Epithelial cell of proximal tubule (primary cell): ENCODE measurements around the gene SH3RF3. TPM values are rescaled to one million over a fixed set of nuclear protein-coding genes. Genes with fewer than 3 reads are reported as not detected.

Experiments
- DNase-seq: peaks from one replicate; pipeline ENCODE4 v3.0.0-alpha.2; 2011; ENCODE audit warnings: low read depth
- H3K4me3 ChIP-seq: 2 replicates; pipeline ENCODE4 v1.5.1; 2011; ENCODE audit warnings: low read depth, mild to moderate bottlenecking, low read length
- CTCF ChIP-seq: conservative IDR thresholded peaks from 2 replicates; pipeline ENCODE4 v1.5.1; 2012; ENCODE audit warnings: low read depth, mild to moderate bottlenecking, low read length
- total RNA-seq: library from RNA; depleted of rRNA; stranded (reverse); fragments of >200 nt; gene quantifications from 2 replicates; pipeline ENCODE4 v1.2.3, GENCODE V29; 2015

Gene SH3RF3
- total RNA-seq, 1 donor from 2014 or later, result 1.7 TPM

- no peak for TF ChIP-seq CTCF
- no peak for DNase-seq
Measured at GRCh38 chr2:109294523-109294922, 165.5 kb downstream of the SH3RF3 start.

GRCh38 chr2:109295070-109295780, 166.2 kb downstream of the SH3RF3 start:
- H3K4me3 ChIP-seq, result no peak overlapping the region
- DNase-seq, result no peak
- no peak for TF ChIP-seq CTCF

More at GRCh38 chr2:109294523-109294922, 165.5 kb downstream of the SH3RF3 start:
- H3K4me3 ChIP-seq, result no peak overlapping the region

DNA sequence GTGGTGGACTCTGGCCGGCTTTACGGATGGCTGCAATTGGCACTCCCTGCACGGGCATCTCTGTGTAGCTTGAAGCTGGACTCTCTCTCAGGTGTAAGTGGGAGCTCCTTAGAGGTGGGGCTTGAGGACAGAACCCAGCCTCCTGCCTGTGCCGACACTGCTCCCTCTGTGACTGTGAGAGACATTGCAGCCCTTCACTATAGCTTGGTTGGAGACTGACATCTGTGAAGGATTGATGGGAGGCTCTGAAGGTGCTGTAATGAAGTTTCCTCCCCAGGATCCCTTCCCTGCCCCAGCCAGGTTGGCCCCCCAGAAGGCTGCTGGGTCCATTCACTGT, 166.7 kb downstream of the SH3RF3 start:
- no peak for DNase-seq
- no peak for TF ChIP-seq CTCF
- H3K4me3 ChIP-seq, result no peak overlapping the region

DNA sequence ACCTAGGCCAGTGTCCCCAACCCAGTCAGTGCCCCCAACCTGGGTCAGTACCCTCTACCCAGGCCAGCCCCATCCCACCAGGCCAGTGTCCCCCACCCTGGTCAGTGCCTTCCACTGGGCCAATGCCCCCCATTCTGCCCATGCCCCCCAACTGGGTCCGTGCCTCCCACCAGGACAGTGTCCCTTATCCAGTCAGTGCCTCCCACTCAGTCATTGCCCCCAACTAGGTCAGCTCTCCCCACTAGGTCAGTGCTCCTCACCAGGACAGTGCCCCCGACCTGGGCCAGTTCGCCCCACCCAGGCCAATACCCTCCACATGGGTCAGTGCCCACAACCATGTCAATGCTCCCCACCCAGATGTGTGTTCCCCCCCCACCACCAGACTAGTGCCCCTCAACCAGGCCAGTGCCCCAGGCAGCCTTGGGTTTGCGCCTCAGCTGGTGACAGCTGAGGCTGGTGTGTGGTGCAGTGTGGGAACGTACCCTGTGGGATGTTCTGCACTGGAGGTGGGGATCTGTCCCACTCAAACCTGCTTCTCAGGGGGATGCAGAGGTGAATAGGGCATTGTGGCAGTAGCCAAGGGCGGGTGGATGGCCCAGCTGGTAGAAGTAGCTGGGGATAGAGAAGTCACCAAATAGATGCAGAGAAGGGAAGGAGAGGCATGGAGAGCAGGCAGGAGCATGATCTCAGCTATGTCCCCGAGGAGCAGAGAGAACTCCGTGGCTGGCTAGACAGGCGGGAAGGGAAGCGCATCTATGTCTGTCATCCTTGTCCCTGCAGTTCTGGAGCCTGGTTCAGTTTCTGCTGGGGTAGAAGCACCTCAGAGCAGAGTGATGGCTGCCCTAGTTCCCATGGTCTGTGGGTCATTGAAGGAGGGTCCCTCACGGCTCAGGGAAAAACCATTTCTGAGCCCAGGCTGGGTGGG, 168.8 kb downstream of the SH3RF3 start:
- no peak overlapping the region for H3K4me3 ChIP-seq
- DNase-seq, result no peak
- TF ChIP-seq CTCF, result no peak

DNA sequence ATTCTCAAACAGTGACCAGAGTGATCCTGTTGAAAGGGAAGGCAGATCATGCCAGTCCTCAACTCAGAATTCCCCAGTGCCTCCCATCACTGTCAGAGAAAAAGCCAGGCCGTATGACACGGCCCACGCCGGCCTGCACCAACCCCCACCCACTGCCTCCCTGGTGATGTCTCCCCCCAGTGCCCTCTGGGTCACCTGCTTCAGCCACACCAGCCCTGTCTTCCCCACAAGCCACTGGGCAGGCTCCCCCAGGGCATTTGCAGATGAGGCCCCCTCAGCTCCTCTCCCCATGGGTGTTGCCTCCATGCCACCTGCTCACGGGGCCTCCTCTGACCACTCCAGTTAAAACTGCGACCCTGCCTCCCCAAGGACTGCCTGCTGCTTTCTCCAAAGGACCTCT, 169.8 kb downstream of the SH3RF3 start:
- no peak for TF ChIP-seq CTCF
- no peak for DNase-seq
- H3K4me3 ChIP-seq, result no peak overlapping the region

DNA sequence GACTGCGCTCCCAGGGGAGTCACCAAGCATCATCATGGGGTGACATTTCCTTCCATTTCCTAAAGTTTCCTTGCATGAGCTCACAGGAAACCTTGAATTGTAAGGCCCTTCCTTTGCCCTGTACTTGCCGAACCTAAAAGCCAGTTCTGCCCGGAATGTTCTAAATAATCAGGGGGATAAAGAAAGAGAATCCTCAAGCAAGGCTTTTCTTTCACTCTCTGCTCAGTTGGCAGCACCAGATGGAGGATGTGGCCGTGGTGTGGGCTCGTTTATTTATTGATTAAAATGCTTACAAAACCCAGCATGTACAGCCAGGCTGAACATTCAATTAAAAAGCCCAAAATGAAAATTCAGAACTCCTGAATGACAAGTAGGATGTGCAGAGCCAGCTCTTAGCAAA, 170.5 kb downstream of the SH3RF3 start:
- no peak overlapping the region for H3K4me3 ChIP-seq
- no peak for TF ChIP-seq CTCF

More for the DNA sequence above, 170.5 kb downstream of the SH3RF3 start:
- DNase-seq, result no peak
